HepG2 (cell line): ENCODE data around the gene SECTM1. TPM values are rescaled to one million over a fixed set of nuclear protein-coding genes. Genes with fewer than 3 reads are reported as not detected.

Experiments used
- CBX2 ChIP-seq, 2 experiments: fragments of 200-600 bp in 1 of 2; sonication (generic); formaldehyde crosslinking in 1 of 2; IDR thresholded peaks; 2 replicates each; pipeline versions ENCODE4 v1.7.0 to v1.8.1; 2018 to 2022; ENCODE audit warnings: low read depth in 2 of 2, low read length in 1 of 2, mild to moderate bottlenecking in 1 of 2, missing genetic modification reagents in 1 of 2
- EEA1 ChIP-seq: sonication (generic); formaldehyde crosslinking; IDR thresholded peaks from 2 replicates; pipeline ENCODE4 v1.5.1; 2020; ENCODE audit warnings: mild to moderate bottlenecking, missing genetic modification reagents, borderline replicate concordance
- GTF3A ChIP-seq: sonication (generic); formaldehyde crosslinking; conservative IDR thresholded peaks from 2 replicates; pipeline ENCODE4 v1.4.0; 2020; ENCODE audit warnings: mild to moderate bottlenecking, missing genetic modification reagents
- HNRNPK ChIP-seq: fragments of 200-400 bp; formaldehyde crosslinking; IDR thresholded peaks from 2 replicates; pipeline ENCODE4 v1.6.1; 2018; ENCODE audit warnings: low read length, low read depth, moderate library complexity, mild to moderate bottlenecking; ENCODE audit not compliant: poor library complexity, severe bottlenecking
- KLF9 ChIP-seq: IDR thresholded peaks from 2 replicates; pipeline ENCODE4 v1.6.1; 2016; ENCODE audit warnings: low read depth
- NAIF1 ChIP-seq: sonication (generic); formaldehyde crosslinking; IDR thresholded peaks from 2 replicates; pipeline ENCODE4 v1.5.0; 2020; ENCODE audit warnings: mild to moderate bottlenecking, missing genetic modification reagents, borderline replicate concordance
- NKX3-1 ChIP-seq: sonication (generic); formaldehyde crosslinking; IDR thresholded peaks from 2 replicates; pipeline ENCODE4 v1.5.0; 2020; ENCODE audit warnings: missing genetic modification reagents
- NRL ChIP-seq: sonication (generic); formaldehyde crosslinking; IDR thresholded peaks from 2 replicates; pipeline ENCODE4 v1.5.0; 2020; ENCODE audit warnings: missing genetic modification reagents, mild to moderate bottlenecking, moderate library complexity, borderline replicate concordance
- SMYD3 ChIP-seq: sonication (generic); formaldehyde crosslinking; IDR thresholded peaks from 2 replicates; pipeline ENCODE4 v1.8.1; 2023; ENCODE audit warnings: mild to moderate bottlenecking, missing genetic modification reagents
- ZBTB38 ChIP-seq: sonication (generic); formaldehyde crosslinking; IDR thresholded peaks from 2 replicates; pipeline ENCODE4 v1.5.1; 2020; ENCODE audit warnings: mild to moderate bottlenecking, missing genetic modification reagents
- ZKSCAN5 ChIP-seq: sonication (generic); formaldehyde crosslinking; IDR thresholded peaks from 2 replicates; pipeline ENCODE4 v1.5.1; 2020; ENCODE audit warnings: mild to moderate bottlenecking, missing genetic modification reagents
- ZNF672 ChIP-seq: sonication (generic); formaldehyde crosslinking; IDR thresholded peaks from 2 replicates; pipeline ENCODE4 v1.8.1; 2022; ENCODE audit warnings: missing genetic modification reagents
- ZNF768 ChIP-seq: sonication (generic); formaldehyde crosslinking; IDR thresholded peaks from 2 replicates; pipeline ENCODE4 v1.4.0; 2020; ENCODE audit warnings: missing genetic modification reagents
- polyA plus RNA-seq, 8 experiments: library from polyadenylated mRNA; depleted of rRNA in 3 of 8; stranded (reverse) in 7 of 8; unstranded in 1 of 8; fragments of >200 nt; fragmentation: Illumina TruSeq in 4 of 8; extraction: Trizol in 4 of 8; gene quantifications; 2 replicates each; pipeline versions ENCODE4 v1.2.1 to v1.2.3, GENCODE V29; 2011 to 2016; ENCODE audit warnings: low read depth in 4 of 8, missing spikeins in 1 of 8, mixed read lengths in 1 of 8; ENCODE audit not compliant: insufficient read depth in 1 of 8
- total RNA-seq, 5 experiments: library from RNA; depleted of rRNA; stranded (reverse); fragments of >200 nt; fragmentation: Illumina TruSeq; extraction: Trizol; gene quantifications; 2 replicates each; pipeline ENCODE4 v1.2.3, GENCODE V29; 2016; ENCODE audit warnings: low read depth in 1 of 5
- TF ChIP-seq, protein P1 (sequence below), 2 experiments: sonication (generic) in 1 of 2; formaldehyde crosslinking in 1 of 2; IDR thresholded peaks; 2 replicates each; pipeline versions ENCODE4 v1.4.0 to v1.6.1; 2016 to 2020; ENCODE audit warnings: borderline replicate concordance in 1 of 2, low read depth in 1 of 2, mild to moderate bottlenecking in 1 of 2, missing genetic modification reagents in 1 of 2
- TF ChIP-seq, protein P2 (sequence below): sonication (generic); formaldehyde crosslinking; conservative IDR thresholded peaks from 2 replicates; pipeline ENCODE4 v1.8.0; 2022; ENCODE audit warnings: low read depth, missing genetic modification reagents
- TF ChIP-seq, protein P3 (sequence below): IDR thresholded peaks from 2 replicates; pipeline ENCODE4 v1.6.1; 2016; ENCODE audit warnings: control low read depth
- TF ChIP-seq, protein P4 (sequence below): sonication (generic); formaldehyde crosslinking; IDR thresholded peaks from 2 replicates; pipeline ENCODE4 v1.8.1; 2022; ENCODE audit warnings: mild to moderate bottlenecking, missing genetic modification reagents

SECTM1 gene
- total and polyA plus RNA-seq, 2 of the 13 experiments (the other 11 are each of a cell fraction or from before 2014, with no cell fraction given): 3.5 to 5.3 TPM

DNA sequence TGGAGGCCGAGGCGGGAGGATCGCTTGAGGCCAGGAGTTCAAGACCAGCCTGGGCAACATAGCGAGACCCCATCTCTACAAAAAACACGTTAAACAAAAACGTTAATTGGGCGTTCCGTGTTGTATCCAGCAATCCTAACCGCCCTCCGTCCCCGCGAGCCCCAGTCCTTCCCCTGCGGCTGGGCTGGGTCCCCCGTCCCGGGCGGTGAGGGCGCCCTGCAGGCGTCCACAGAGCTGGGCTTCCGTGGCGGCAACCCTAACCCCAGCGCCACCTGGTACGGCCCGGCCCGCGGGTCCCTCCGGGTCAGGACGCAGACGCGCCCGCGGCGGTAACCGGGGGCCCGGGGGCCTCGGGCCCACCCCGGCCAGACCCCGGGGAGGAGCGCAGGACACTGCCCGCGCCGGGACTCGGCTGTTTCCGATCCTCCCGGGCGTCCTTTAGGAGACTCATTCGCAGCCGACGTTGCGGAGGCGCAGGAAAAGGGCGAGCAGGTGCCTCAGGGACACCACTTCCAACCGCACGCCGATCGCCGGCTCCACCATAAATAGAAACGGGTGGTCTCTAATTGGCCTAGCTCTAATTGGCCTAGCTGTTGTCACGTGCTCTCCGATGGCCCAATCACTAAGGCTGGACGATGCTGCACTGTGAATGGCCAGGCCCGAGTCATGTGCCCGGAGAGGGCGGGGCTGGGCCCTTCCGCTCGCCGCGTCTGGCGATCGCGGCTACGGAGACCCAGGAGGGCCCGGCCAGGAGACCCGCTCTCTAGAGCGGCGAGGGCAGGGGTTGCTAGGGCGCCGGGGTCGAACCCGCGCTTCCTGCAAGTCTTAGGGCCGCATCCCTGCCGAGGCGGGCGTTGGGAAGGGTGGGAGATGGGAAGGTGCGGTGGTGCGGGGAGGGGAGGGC, 41.1 kb downstream of the SECTM1 start (continued):
- TF ChIP-seq, protein P1, sequence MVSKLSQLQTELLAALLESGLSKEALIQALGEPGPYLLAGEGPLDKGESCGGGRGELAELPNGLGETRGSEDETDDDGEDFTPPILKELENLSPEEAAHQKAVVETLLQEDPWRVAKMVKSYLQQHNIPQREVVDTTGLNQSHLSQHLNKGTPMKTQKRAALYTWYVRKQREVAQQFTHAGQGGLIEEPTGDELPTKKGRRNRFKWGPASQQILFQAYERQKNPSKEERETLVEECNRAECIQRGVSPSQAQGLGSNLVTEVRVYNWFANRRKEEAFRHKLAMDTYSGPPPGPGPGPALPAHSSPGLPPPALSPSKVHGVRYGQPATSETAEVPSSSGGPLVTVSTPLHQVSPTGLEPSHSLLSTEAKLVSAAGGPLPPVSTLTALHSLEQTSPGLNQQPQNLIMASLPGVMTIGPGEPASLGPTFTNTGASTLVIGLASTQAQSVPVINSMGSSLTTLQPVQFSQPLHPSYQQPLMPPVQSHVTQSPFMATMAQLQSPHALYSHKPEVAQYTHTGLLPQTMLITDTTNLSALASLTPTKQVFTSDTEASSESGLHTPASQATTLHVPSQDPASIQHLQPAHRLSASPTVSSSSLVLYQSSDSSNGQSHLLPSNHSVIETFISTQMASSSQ (IDR thresholded peaks at IDR 0.05; ENCODE audit: low read depth): no peak
- TF ChIP-seq, protein P1 (CRISPR knock-in tag; IDR thresholded peaks at IDR 0.05; ENCODE audit: borderline replicate concordance): peak; percentile 68; the same call in 1 of the 2 replicates
- TF ChIP-seq, protein P2, sequence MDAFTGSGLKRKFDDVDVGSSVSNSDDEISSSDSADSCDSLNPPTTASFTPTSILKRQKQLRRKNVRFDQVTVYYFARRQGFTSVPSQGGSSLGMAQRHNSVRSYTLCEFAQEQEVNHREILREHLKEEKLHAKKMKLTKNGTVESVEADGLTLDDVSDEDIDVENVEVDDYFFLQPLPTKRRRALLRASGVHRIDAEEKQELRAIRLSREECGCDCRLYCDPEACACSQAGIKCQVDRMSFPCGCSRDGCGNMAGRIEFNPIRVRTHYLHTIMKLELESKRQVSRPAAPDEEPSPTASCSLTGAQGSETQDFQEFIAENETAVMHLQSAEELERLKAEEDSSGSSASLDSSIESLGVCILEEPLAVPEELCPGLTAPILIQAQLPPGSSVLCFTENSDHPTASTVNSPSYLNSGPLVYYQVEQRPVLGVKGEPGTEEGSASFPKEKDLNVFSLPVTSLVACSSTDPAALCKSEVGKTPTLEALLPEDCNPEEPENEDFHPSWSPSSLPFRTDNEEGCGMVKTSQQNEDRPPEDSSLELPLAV (CRISPR knock-in tag): no peak
- TF ChIP-seq EEA1 (peak; percentile 85), ZNF768 (CRISPR knock-in tag) (peak; percentile 55; the same call in 1 of the 2 replicates), ZNF672 (CRISPR knock-in tag) (0 out of 2 replicates have a peak, but pooled peaks have one; percentile 37), NKX3-1 (CRISPR knock-in tag) (peak; percentile 59; the same call in 1 of the 2 replicates), ZKSCAN5 (CRISPR knock-in tag) (no peak), KLF9 (CRISPR knock-in tag) (peak; percentile 56; the same call in 1 of the 2 replicates), NRL (CRISPR knock-in tag) (peak; percentile 90), SMYD3 (CRISPR knock-in tag) (peak; percentile 96), NAIF1 (CRISPR knock-in tag) (0 out of 2 replicates have a peak, but pooled peaks have one; percentile 17), CBX2 (IDR thresholded peaks at IDR 0.05; ENCODE audit: low read depth, low read length) (no peak), CBX2 (CRISPR knock-in tag; IDR thresholded peaks at IDR 0.05; ENCODE audit: low read depth) (peak; percentile 33; the same call in 1 of the 2 replicates), GTF3A (CRISPR knock-in tag) (no peak), ZBTB38 (CRISPR knock-in tag) (peak; percentile 78; the same call in 1 of the 2 replicates), HNRNPK (peak; percentile 74)
- TF ChIP-seq, protein P3, sequence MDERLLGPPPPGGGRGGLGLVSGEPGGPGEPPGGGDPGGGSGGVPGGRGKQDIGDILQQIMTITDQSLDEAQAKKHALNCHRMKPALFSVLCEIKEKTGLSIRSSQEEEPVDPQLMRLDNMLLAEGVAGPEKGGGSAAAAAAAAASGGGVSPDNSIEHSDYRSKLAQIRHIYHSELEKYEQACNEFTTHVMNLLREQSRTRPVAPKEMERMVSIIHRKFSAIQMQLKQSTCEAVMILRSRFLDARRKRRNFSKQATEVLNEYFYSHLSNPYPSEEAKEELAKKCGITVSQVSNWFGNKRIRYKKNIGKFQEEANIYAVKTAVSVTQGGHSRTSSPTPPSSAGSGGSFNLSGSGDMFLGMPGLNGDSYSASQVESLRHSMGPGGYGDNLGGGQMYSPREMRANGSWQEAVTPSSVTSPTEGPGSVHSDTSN (CRISPR knock-in tag): no peak
- TF ChIP-seq, protein P4, sequence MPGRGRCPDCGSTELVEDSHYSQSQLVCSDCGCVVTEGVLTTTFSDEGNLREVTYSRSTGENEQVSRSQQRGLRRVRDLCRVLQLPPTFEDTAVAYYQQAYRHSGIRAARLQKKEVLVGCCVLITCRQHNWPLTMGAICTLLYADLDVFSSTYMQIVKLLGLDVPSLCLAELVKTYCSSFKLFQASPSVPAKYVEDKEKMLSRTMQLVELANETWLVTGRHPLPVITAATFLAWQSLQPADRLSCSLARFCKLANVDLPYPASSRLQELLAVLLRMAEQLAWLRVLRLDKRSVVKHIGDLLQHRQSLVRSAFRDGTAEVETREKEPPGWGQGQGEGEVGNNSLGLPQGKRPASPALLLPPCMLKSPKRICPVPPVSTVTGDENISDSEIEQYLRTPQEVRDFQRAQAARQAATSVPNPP (CRISPR knock-in tag): peak; percentile 83
